ENCODE measurements around the gene SLC6A2. TPM values are rescaled to one million over a fixed set of nuclear protein-coding genes. Genes with fewer than 3 reads are reported as not detected.

SLC6A2 gene
- total and polyA plus RNA-seq, 8 donors, result 0.09 to 0.52 (median 0.25) TPM; not detected in 5

- H3K4me3 ChIP-seq, result no peak overlapping the region
- H3K27me3 ChIP-seq, result peaks cover 0 to 14% (median under 1%) of the 10 kb centered on the region in 4 donors
- FAIRE-seq (no peak), ATAC-seq (no peak), DNase-seq (no peak)
- no peaks in the 10 kb centered on the region for H3K36me3 ChIP-seq
- no peaks in the 10 kb centered on the region for H3K9me3 ChIP-seq
- no peak for TF ChIP-seq CTCF (IDR thresholded peaks at IDR 0.05)
- no peaks in the 10 kb centered on the region for H3K4me1 ChIP-seq
- WGBS, 2 donors, result 55 to 67% methylated on average over 2 of the region's 2 CpGs
- intact Hi-C loops (cut with DNase I), result no loop called here
- no peak overlapping the region for H3K27ac ChIP-seq
Observed at GRCh38 chr16:55660828-55661227, 5.0 kb downstream of the SLC6A2 start.

- Histone ChIP-seq H3K36me3 (no peaks in the 10 kb centered on the region), H3K27ac (no peak overlapping the region), H3K27me3 (peaks cover 0 to 4% (median 0%) of the 10 kb centered on the region in 4 donors), H3K4me1 (no peaks in the 10 kb centered on the region), H3K9me3 (no peaks in the 10 kb centered on the region), H3K4me3 (no peak overlapping the region)
- intact Hi-C loops (cut with DNase I), result no loop called here
- ATAC-seq (no peak), DNase-seq (no peak), FAIRE-seq (no peak)
- no peak for TF ChIP-seq CTCF (IDR thresholded peaks at IDR 0.05)
Observed at GRCh38 chr16:55661941-55662643, 6.3 kb downstream of the SLC6A2 start.

GRCh38 chr16:55662644-55663031 is 6.8 kb downstream of the SLC6A2 start:
- Histone ChIP-seq H3K27ac (no peak overlapping the region), H3K4me3 (no peak overlapping the region), H3K36me3 (no peaks in the 10 kb centered on the region), H3K4me1 (no peaks in the 10 kb centered on the region), H3K27me3 (no peaks in the 10 kb centered on the region), H3K9me3 (no peaks in the 10 kb centered on the region)
- DNase-seq (no peak), ATAC-seq (no peak), FAIRE-seq (no peak)
- no peak for TF ChIP-seq CTCF (IDR thresholded peaks at IDR 0.05)
- 79 to 82% methylated on average over 5 of the region's 5 CpGs for WGBS, 2 donors
- intact Hi-C loops (cut with DNase I), result no loop called here

GRCh38 chr16:55663225-55663624 is 7.4 kb downstream of the SLC6A2 start:
- H3K27ac ChIP-seq, result no peak overlapping the region
- no peaks in the 10 kb centered on the region for H3K27me3 ChIP-seq
- H3K9me3 ChIP-seq, result no peaks in the 10 kb centered on the region
- 70 to 87% methylated on average over 1 of the region's 1 CpG for WGBS, 2 donors
- ATAC-seq (no peak), DNase-seq (no peak), FAIRE-seq (no peak)
- no peak overlapping the region for H3K4me3 ChIP-seq
- no peaks in the 10 kb centered on the region for H3K4me1 ChIP-seq
- intact Hi-C loops (cut with DNase I), result no loop called here
- no peak for TF ChIP-seq CTCF (IDR thresholded peaks at IDR 0.05)
- H3K36me3 ChIP-seq, result no peaks in the 10 kb centered on the region

Data from pancreas (tissue), 10 donors.